Myocyte (in vitro differentiated cells): ENCODE data around the gene PLA2G4F. TPM values are rescaled to one million over a fixed set of nuclear protein-coding genes. Genes with fewer than 3 reads are reported as not detected.

ENCODE experiments used
- DNase-seq: peaks from one replicate; pipeline ENCODE4 v3.0.0-alpha.2; 2012; ENCODE audit warnings: low read depth
- total RNA-seq: library from RNA; depleted of rRNA; stranded (reverse); fragments of >200 nt; gene quantifications from 2 replicates; pipeline ENCODE4 v1.2.3, GENCODE V29; 2014

PLA2G4F gene
- total RNA-seq, 1 donor from 2014 or later: not detected

- DNase-seq: no peak
Measured at GRCh38 chr15:42149493-42150218, 6.8 kb downstream of the PLA2G4F start.

- no peak for DNase-seq
Measured at GRCh38 chr15:42148808-42149492, 7.5 kb downstream of the PLA2G4F start.

GRCh38 chr15:42147431-42147735 lies 9.1 kb downstream of the PLA2G4F start:
- no peak for DNase-seq

- DNase-seq: no peak
Measured at GRCh38 chr15:42146551-42147430, 9.6 kb downstream of the PLA2G4F start.

- no peak for DNase-seq
Measured at GRCh38 chr15:42145546-42146455, 10.6 kb downstream of the PLA2G4F start.

GRCh38 chr15:42144841-42145375 lies 11.5 kb downstream of the PLA2G4F start:
- DNase-seq: no peak

GRCh38 chr15:42143866-42144625 lies 12.4 kb downstream of the PLA2G4F start:
- no peak for DNase-seq

- DNase-seq: no peak
Measured at GRCh38 chr15:42143356-42143755, 13.1 kb downstream of the PLA2G4F start.

- no peak for DNase-seq
Measured at GRCh38 chr15:42141795-42142667, 14.4 kb downstream of the PLA2G4F start.

- DNase-seq: no peak
Measured at GRCh38 chr15:42141246-42141645, 15.2 kb downstream of the PLA2G4F start.

- no peak for DNase-seq
Measured at GRCh38 chr15:42140383-42141070, 15.9 kb downstream of the PLA2G4F start.

GRCh38 chr15:42139596-42139995 lies 16.8 kb downstream of the PLA2G4F start:
- no peak for DNase-seq

GRCh38 chr15:42138968-42139386 lies 17.5 kb downstream of the PLA2G4F start:
- no peak for DNase-seq

GRCh38 chr15:42138411-42138810 lies 18.0 kb downstream of the PLA2G4F start:
- DNase-seq: no peak

GRCh38 chr15:42137461-42138261 lies 18.8 kb downstream of the PLA2G4F start:
- peak; percentile 68 for DNase-seq

- no peak for DNase-seq
Measured at GRCh38 chr15:42136513-42136912, 19.9 kb downstream of the PLA2G4F start.

GRCh38 chr15:42135351-42135750 lies 21.1 kb downstream of the PLA2G4F start:
- no peak for DNase-seq
